ENCODE measurements around the gene SLCO3A1.
"Not testable (repeated sequence)": the region's sequence is repeated elsewhere in the genome, so short reads cannot be mapped to it uniquely, and the experiment has no call there.

SLCO3A1 gene

DNA sequence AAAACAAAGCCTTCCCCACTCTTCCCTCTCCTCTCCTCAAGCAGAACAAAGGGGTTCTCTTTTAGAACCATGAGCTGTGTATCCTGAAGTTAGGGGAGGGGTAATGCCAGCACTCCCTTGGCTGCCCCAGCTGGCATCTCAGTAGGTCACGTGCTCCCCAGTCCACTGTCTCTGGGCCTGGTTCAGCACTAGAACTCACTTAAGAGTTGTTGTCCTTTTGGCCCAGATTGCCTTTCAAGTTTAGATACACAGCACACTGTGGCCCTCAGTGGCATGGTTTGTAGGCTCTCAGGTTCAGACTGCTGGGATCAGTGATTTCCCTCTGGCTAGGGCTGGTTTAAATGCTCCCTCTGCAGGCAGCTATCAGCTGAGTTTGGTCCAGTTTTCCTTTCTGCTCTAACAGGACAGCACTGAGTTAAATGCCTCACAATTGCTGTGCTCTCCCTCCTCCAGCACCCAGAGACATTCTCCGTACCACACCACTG lies 351.8 kb downstream of the SLCO3A1 start:
- DNase-seq (ENCODE audit: low read depth, low spot score) = no peak

DNA sequence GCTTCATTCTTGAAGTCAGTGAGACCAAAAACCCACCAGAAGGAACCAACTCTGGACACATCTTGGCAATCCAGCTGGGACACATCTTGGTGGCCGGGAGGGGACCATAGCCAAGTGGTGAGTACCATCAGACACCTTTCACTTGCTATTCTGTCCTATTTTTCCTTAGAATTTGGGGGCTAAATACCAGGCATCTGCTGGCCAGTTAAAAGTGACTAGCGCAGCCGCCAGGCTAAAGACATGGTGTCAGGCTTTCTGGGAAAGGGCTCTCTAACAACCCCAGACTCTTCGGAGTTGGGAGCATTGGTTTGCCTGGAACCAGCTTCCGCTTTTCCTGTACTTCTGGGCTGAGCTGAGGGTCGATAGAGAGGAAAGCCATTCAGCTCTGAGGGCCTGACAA lies 354.1 kb downstream of the SLCO3A1 start:
- not testable (repeated sequence) for DNase-seq (ENCODE audit: low read depth, low spot score)
